AG08395 (cell line): Measurements from ENCODE around the gene CDH13.
A peak's percentile ranks its signal among the peaks of the same experiment; 100 is the strongest.

Experiments used
- DNase-seq: peaks from one replicate; pipeline ENCODE4 v3.0.0; 2012; ENCODE audit warnings: mixed read lengths, low spot score

The CDH13 gene

GRCh38 chr16:82954224-82954929, 327.6 kb downstream of the CDH13 start:
- peak; percentile 5 for DNase-seq

- no peak for DNase-seq
Observed at GRCh38 chr16:82955741-82956348, 329.1 kb downstream of the CDH13 start.

GRCh38 chr16:82957212-82957611, 330.4 kb downstream of the CDH13 start:
- no peak for DNase-seq

GRCh38 chr16:82960918-82961317, 334.1 kb downstream of the CDH13 start:
- no peak for DNase-seq

GRCh38 chr16:82963653-82964052, 336.9 kb downstream of the CDH13 start:
- no peak for DNase-seq

- no peak for DNase-seq
Observed at GRCh38 chr16:82965808-82966207, 339.0 kb downstream of the CDH13 start.

- DNase-seq: no peak
Observed at GRCh38 chr16:82967424-82967823, 340.7 kb downstream of the CDH13 start.

GRCh38 chr16:82971126-82971525, 344.4 kb downstream of the CDH13 start:
- no peak for DNase-seq

- no peak for DNase-seq
Observed at GRCh38 chr16:82972331-82972919, 345.7 kb downstream of the CDH13 start.

- DNase-seq: no peak
Observed at GRCh38 chr16:82979406-82980111, 352.8 kb downstream of the CDH13 start.

- DNase-seq: no peak
Observed at GRCh38 chr16:82980810-82981209, 354.0 kb downstream of the CDH13 start.

- DNase-seq: peak; percentile 26
Observed at GRCh38 chr16:82987767-82988166, 361.0 kb downstream of the CDH13 start.

GRCh38 chr16:82990155-82990554, 363.4 kb downstream of the CDH13 start:
- peak; percentile 52 for DNase-seq

GRCh38 chr16:82991410-82991809, 364.6 kb downstream of the CDH13 start:
- DNase-seq: no peak

- DNase-seq: no peak
Observed at GRCh38 chr16:82991966-82992675, 365.4 kb downstream of the CDH13 start.

- no peak for DNase-seq
Observed at GRCh38 chr16:82992786-82993185, 366.0 kb downstream of the CDH13 start.

GRCh38 chr16:82993415-82993814, 366.6 kb downstream of the CDH13 start:
- no peak for DNase-seq

GRCh38 chr16:82993926-82994325, 367.2 kb downstream of the CDH13 start:
- DNase-seq: no peak

GRCh38 chr16:82995286-82995923, 368.6 kb downstream of the CDH13 start:
- no peak for DNase-seq

- DNase-seq: peak; percentile 80
Observed at GRCh38 chr16:82995924-82996441, 369.2 kb downstream of the CDH13 start.

GRCh38 chr16:82996814-82997213, 370.0 kb downstream of the CDH13 start:
- DNase-seq: no peak
